Erythroblast (primary cell): ENCODE results near the gene PTGS1.
A peak's percentile ranks its signal among the peaks of the same experiment; 100 is the strongest.
"Not testable (repeated sequence)": the region's sequence is repeated elsewhere in the genome, so short reads cannot be mapped to it uniquely, and the experiment has no call there.

Experiments
- DNase-seq, 2 experiments: peaks; one replicate each; lab custom pipeline; 2025; lab: John Stamatoyannopoulos, UW
- GATA1 ChIP-seq: IDR thresholded peaks from 2 replicates; pipeline ENCODE4 v1.6.1; 2011; ENCODE audit warnings: low read depth, mild to moderate bottlenecking, control low read depth, low read length, moderate library complexity
- POLR2A ChIP-seq: IDR thresholded peaks from 2 replicates; pipeline ENCODE4 v1.6.1; 2011; ENCODE audit warnings: mild to moderate bottlenecking, low read length

PTGS1 gene

GRCh38 chr9:122355336-122355875 lies 15.4 kb upstream of the PTGS1 start:
- no peak for DNase-seq
- TF ChIP-seq POLR2A (no peak), GATA1 (no peak)

GRCh38 chr9:122356627-122357026 lies 14.2 kb upstream of the PTGS1 start:
- no peak for DNase-seq
- TF ChIP-seq POLR2A, result no peak
- no peak for TF ChIP-seq GATA1

- TF ChIP-seq POLR2A (no peak), GATA1 (no peak)
- no peak for DNase-seq
Observed at GRCh38 chr9:122360891-122361290, 9.9 kb upstream of the PTGS1 start.

DNA sequence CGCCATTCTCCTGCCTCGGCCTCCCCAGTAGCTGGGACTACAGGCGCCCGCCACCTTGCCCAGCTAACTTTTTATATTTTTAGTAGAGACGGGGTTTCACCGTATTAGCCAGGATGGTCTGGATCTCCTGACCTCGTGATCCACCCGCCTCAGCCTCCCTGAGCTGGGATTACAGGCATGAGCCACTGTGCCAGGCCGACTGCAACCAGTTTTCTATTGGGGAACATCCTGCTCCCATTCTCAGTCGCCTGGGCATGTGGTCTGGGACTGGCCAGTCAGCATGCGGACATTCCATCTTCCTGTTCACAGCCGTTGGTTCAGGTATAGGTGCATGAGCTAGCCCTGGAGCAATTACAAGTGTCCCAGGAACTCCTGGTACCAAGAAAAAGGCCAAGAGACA lies 7.7 kb upstream of the PTGS1 start:
- not testable (repeated sequence) for DNase-seq

- DNase-seq, result no peak
- TF ChIP-seq POLR2A (no peak), GATA1 (no peak)
Observed at GRCh38 chr9:122364117-122364782, 6.6 kb upstream of the PTGS1 start.

DNA sequence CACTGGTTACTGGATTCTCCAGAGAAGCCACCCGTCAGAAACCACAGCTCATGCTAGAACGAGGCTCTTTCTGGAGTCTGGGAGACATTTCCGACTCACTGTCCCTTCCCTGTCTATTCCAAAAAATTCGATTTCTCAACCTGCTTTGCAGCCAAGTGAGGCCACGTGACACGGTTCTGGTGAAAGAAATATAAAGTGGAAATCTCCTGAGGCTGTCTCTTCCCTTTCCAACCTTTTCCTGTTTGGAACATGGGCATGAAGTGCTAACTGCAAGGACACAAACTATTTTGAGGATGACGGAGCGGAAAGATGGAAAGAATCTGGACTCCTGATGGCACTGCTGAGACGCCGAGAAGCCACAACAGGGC lies 6.1 kb upstream of the PTGS1 start:
- no peak for DNase-seq
- TF ChIP-seq GATA1, result no peak
- TF ChIP-seq POLR2A, result no peak

DNA sequence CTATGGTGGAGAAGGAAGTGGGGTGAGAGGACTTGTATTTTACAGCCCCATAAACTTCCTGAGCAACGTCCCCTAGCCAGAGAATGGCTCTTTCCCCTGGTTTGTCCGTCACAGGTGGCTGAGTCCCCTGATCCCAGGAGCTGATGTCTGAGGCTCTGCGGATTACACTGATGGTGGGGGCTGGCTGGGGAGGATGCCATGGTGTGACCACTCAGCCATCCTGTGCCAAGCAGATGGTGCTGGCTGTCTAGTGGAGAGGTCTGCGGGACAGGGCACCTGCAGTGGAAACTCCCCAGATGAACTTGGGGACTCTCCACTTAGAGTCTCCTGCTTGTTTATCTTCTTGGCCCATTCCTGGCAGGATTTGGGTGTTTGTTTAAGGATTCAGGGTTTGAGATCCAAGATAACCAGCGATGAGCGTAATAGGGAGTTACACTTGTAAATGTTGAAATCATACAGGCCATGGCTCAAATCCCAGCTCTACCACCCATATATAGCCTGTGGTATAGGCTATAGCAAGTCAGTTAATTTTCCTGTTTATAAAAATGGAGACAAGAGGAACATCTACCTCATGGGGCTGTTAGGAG lies 4.7 kb upstream of the PTGS1 start:
- no peak for DNase-seq
- no peak for TF ChIP-seq GATA1
- TF ChIP-seq POLR2A, result no peak

DNA sequence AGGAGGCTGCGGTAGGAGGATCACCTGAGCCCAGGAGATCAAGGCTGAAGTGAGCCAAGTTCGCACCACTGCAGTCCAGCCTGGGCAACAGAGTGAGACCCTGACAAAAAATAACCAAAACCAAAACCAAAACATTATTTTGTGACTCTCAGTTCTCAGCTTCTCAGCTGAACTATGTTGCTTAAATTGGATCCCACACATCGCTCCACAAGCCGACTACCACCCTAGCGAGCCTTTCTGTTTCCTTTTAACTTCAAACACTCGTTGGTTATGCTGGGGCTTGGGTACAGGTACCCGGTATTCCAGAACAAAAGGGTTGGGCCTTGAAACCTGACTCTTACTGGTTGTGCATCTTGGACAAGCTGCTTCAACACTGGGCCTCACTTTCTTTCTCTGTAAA lies 3.8 kb upstream of the PTGS1 start:
- no peak for DNase-seq
- TF ChIP-seq POLR2A (no peak), GATA1 (no peak)

GRCh38 chr9:122367774-122368460 lies 2.9 kb upstream of the PTGS1 start:
- no peak for DNase-seq
- TF ChIP-seq GATA1 (no peak), POLR2A (no peak)

- no peak for DNase-seq
- no peak for TF ChIP-seq GATA1
- TF ChIP-seq POLR2A, result no peak
Observed at GRCh38 chr9:122368642-122369041, 2.2 kb upstream of the PTGS1 start.

DNA sequence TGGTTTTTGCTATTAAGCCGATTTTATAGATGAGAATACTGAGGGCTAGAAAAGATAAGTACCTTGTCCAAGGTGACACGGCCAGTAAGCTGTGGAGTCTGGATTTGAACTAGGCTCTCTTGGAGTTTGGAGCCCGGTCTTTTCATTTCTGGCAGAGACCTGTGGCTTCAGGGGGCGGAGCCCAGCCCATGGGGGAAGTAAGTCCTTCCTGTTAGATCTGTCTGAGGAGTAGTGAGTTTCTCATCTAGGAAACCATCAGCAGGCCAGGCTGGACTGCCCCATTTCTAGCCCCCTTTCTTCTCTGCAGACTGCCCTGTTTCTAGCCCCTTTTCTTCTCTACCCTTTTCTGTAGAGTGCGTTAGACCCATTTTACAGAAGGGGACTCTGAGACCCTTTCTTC lies 521 bp upstream of the PTGS1 start:
- DNase-seq, result peak; percentile 27 to 34
- TF ChIP-seq POLR2A, result peak; percentile 1
- no peak for TF ChIP-seq GATA1

- no peak for DNase-seq
Observed at GRCh38 chr9:122371846-122372245, 1.0 kb downstream of the PTGS1 start.

GRCh38 chr9:122372856-122373845 lies 2.3 kb downstream of the PTGS1 start:
- TF ChIP-seq POLR2A (no peak), GATA1 (no peak)
- no peak for DNase-seq

More at GRCh38 chr9:122371846-122372245, 1.0 kb downstream of the PTGS1 start:
- no peak for TF ChIP-seq POLR2A
- TF ChIP-seq GATA1, result no peak
